22Rv1 (cell line): Measurements from ENCODE around the gene FILIP1L.

Experiments
- ZFX ChIP-seq: fragments of 450-650 bp; IDR thresholded peaks from 2 replicates; pipeline ENCODE4 v1.6.1; 2017; ENCODE audit warnings: antibody characterized with exemption, borderline replicate concordance
- TF ChIP-seq, protein P1 (sequence below): fragments of 450-650 bp; IDR thresholded peaks from 2 replicates; pipeline ENCODE4 v1.5.1; 2017; ENCODE audit warnings: mild to moderate bottlenecking

DNA sequence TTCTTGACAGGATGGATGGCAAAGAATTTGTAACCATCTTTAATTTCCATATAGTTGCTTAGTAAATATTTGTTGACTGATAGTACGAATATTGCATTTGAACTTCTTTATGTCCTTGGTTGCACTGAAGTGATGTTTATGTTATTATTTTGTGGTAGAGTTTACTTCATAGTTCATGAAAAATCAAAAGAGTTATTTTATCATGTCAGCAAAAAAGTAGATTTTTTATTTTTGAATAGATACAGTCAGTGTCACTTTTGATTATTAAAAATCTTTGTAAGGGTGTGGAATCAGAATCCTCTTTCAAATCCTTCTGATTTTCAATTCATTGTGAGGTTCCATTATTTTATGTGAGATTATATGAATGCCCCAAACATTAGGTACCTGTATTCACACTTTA lies 35.0 kb downstream of the FILIP1L start:
- TF ChIP-seq, protein P1, sequence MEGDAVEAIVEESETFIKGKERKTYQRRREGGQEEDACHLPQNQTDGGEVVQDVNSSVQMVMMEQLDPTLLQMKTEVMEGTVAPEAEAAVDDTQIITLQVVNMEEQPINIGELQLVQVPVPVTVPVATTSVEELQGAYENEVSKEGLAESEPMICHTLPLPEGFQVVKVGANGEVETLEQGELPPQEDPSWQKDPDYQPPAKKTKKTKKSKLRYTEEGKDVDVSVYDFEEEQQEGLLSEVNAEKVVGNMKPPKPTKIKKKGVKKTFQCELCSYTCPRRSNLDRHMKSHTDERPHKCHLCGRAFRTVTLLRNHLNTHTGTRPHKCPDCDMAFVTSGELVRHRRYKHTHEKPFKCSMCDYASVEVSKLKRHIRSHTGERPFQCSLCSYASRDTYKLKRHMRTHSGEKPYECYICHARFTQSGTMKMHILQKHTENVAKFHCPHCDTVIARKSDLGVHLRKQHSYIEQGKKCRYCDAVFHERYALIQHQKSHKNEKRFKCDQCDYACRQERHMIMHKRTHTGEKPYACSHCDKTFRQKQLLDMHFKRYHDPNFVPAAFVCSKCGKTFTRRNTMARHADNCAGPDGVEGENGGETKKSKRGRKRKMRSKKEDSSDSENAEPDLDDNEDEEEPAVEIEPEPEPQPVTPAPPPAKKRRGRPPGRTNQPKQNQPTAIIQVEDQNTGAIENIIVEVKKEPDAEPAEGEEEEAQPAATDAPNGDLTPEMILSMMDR, result no peak
- no peak for TF ChIP-seq ZFX
